Naive thymus-derived CD4-positive, alpha-beta T cell (primary cell): Measurements from ENCODE around the gene PDK2. TPM values are rescaled to one million over a fixed set of nuclear protein-coding genes. Genes with fewer than 3 reads are reported as not detected.
A peak's percentile ranks its signal among the peaks of the same experiment; 100 is the strongest.

Experiments
- ATAC-seq: fragments of 150-1000 bp; cut with Tn5 transposase; 2 replicates; pipeline ENCODE4 v1.10.0; 2021; ENCODE audit warnings: mild to moderate bottlenecking, moderate library complexity
- CTCF ChIA-PET: fragments of 350-600 bp; sonication (Branson Sonifier 250); formaldehyde crosslinking; loops from one replicate; lab custom pipeline; 2021; ENCODE audit warnings: antibody characterized with exemption; lab: Charles Lee
- POLR2A ChIA-PET: fragments of 350-600 bp; sonication (Branson Sonifier 250); formaldehyde crosslinking; loops from one replicate; lab custom pipeline; 2021; ENCODE audit warnings: antibody characterized with exemption, inconsistent platforms; lab: Charles Lee
- DNase-seq, 9 donors: peaks; one replicate each; pipeline versions ENCODE4 v3.0.0 to v3.0.0-alpha.2; 2020 to 2022; ENCODE audit warnings: mixed read lengths in 1 of 9
- H3K27ac ChIP-seq: one replicate; pipeline ENCODE4 v1.7.0; 2013; ENCODE audit warnings: mild to moderate bottlenecking, low read depth, low read length, moderate library complexity
- H3K27me3 ChIP-seq, 2 donors: one replicate each; pipeline ENCODE4 v1.7.0; 2013; ENCODE audit warnings: low read length in 2 of 2, mild to moderate bottlenecking in 2 of 2, moderate library complexity in 2 of 2; ENCODE audit not compliant: control insufficient read depth in 2 of 2, insufficient read depth in 2 of 2
- H3K36me3 ChIP-seq, 3 experiments: 1 replicate in 2 of 3; 2 replicates in 1 of 3; pipeline ENCODE4 v1.7.0; 2013; ENCODE audit warnings: low read length in 3 of 3, mild to moderate bottlenecking in 3 of 3, moderate library complexity in 1 of 3; ENCODE audit not compliant: insufficient read depth in 3 of 3, control insufficient read depth in 2 of 3
- H3K4me1 ChIP-seq, 2 donors: one replicate each; pipeline ENCODE4 v1.7.0; 2013; ENCODE audit warnings: low read length in 2 of 2, mild to moderate bottlenecking in 2 of 2, moderate library complexity in 1 of 2; ENCODE audit not compliant: control insufficient read depth in 2 of 2, insufficient read depth in 2 of 2
- H3K4me3 ChIP-seq: 2 replicates; pipeline ENCODE4 v1.7.0; 2013; ENCODE audit warnings: mild to moderate bottlenecking, low read length
- H3K9me3 ChIP-seq, 3 experiments: 1 replicate in 2 of 3; 2 replicates in 1 of 3; pipeline ENCODE4 v1.7.0; 2013; ENCODE audit warnings: low read length in 3 of 3; ENCODE audit not compliant: control insufficient read depth in 2 of 3
- H3K27ac Mint-ChIP-seq, 9 donors: one replicate each; pipeline ENCODE4 v1.8.0; 2020 to 2022; ENCODE audit warnings: mixed read lengths in 9 of 9, mild to moderate bottlenecking in 8 of 9, moderate library complexity in 5 of 9, inconsistent platforms in 2 of 9
- H3K27me3 Mint-ChIP-seq, 5 donors: one replicate each; pipeline ENCODE4 v1.8.0; 2021 to 2022; ENCODE audit warnings: mixed read lengths in 5 of 5, mild to moderate bottlenecking in 1 of 5
- H3K36me3 Mint-ChIP-seq, 5 donors: one replicate each; pipeline ENCODE4 v1.8.0; 2020 to 2022; ENCODE audit warnings: mixed read lengths in 5 of 5, mild to moderate bottlenecking in 3 of 5, inconsistent platforms in 1 of 5
- H3K4me1 Mint-ChIP-seq, 7 donors: one replicate each; pipeline ENCODE4 v1.8.0; 2020 to 2022; ENCODE audit warnings: mixed read lengths in 7 of 7, mild to moderate bottlenecking in 3 of 7, inconsistent platforms in 1 of 7
- H3K4me3 Mint-ChIP-seq, 10 donors: one replicate each; pipeline ENCODE4 v1.8.0; 2020 to 2022; ENCODE audit warnings: mild to moderate bottlenecking in 10 of 10, mixed read lengths in 10 of 10, moderate library complexity in 6 of 10, inconsistent platforms in 2 of 10
- H3K9me3 Mint-ChIP-seq, 11 donors: one replicate each; pipeline ENCODE4 v1.8.0; 2020 to 2022; ENCODE audit warnings: mixed read lengths in 11 of 11, mild to moderate bottlenecking in 4 of 11, inconsistent platforms in 1 of 11, moderate library complexity in 1 of 11
- intact Hi-C, 2 donors: fragments of 100-400 bp; cut with micrococcal nuclease; formaldehyde crosslinking; loops; one replicate each; pipeline ENCODE4 v1.15.1; 2023
- polyA plus RNA-seq, 2 donors: library from polyadenylated mRNA; unstranded; fragments of 300-500 nt; fragmentation: Illumina TruSeq; gene quantifications; one replicate each; pipeline ENCODE4 v1.2.3, GENCODE V29; 2021
- total RNA-seq, 6 experiments: library from RNA in 5 of 6; stranded (reverse) in 5 of 6; gene quantifications; 1 replicate in 5 of 6; 2 replicates in 1 of 6; pipeline ENCODE4 v1.2.3 and lab custom pipeline; 2021 to 2026

Gene PDK2
- total and polyA plus RNA-seq, 7 experiments from 2014 or later = 16.7 to 50.4 (median 37.2) TPM

- H3K27ac Mint-ChIP-seq = peak overlapping the region in 1 of 9 donors; percentile 49
- peaks cover 0 to 1% (median 0%) of the 10 kb centered on the region in 11 donors for H3K9me3 Mint-ChIP-seq
- Histone ChIP-seq H3K27me3 (no peaks in the 10 kb centered on the region), H3K4me3 (no peak overlapping the region), H3K36me3 (no peaks in the 10 kb centered on the region), H3K9me3 (no peaks in the 10 kb centered on the region), H3K4me1 (peaks cover 0 to 7% of the 10 kb centered on the region in 2 donors), H3K27ac (no peak overlapping the region)
- no peaks in the 10 kb centered on the region for H3K36me3 Mint-ChIP-seq
- H3K4me3 Mint-ChIP-seq = peak overlapping the region in 2 of 10 donors; percentile 47 to 56
- intact Hi-C loops = no loop called here
- CTCF ChIA-PET = interaction anchor here (0.9 to 1.6 kb wide), 2 partner anchors 25 to 34 kb away, joined by 3 to 4 read pairs; no protein-coding TSS in a partner anchor
- H3K4me1 Mint-ChIP-seq = peaks cover 10 to 54% (median 17%) of the 10 kb centered on the region in 7 donors
- POLR2A ChIA-PET = no interaction called here
- DNase-seq (no peak), ATAC-seq (no peak)
- peaks cover 0 to 7% (median 0%) of the 10 kb centered on the region in 5 donors for H3K27me3 Mint-ChIP-seq
Observed at GRCh38 chr17:50052822-50053653, 42.1 kb upstream of the PDK2 start.

- no peak for DNase-seq
- Histone ChIP-seq H3K36me3 (no peaks in the 10 kb centered on the region), H3K27ac (no peak overlapping the region), H3K9me3 (no peaks in the 10 kb centered on the region), H3K27me3 (no peaks in the 10 kb centered on the region), H3K4me1 (peaks cover 0 to 7% of the 10 kb centered on the region in 2 donors), H3K4me3 (no peak overlapping the region)
- POLR2A ChIA-PET = no interaction called here
- H3K9me3 Mint-ChIP-seq = peaks cover 0 to 1% (median 0%) of the 10 kb centered on the region in 11 donors
- no peak for ATAC-seq
- H3K27me3 Mint-ChIP-seq = peaks cover 0 to 7% (median 0%) of the 10 kb centered on the region in 5 donors
- H3K4me3 Mint-ChIP-seq = peak overlapping the region in 1 of 10 donors; percentile 47
- CTCF ChIA-PET = interaction anchor here (0.9 to 1.6 kb wide), 2 partner anchors 26 to 34 kb away, joined by 3 to 4 read pairs; no protein-coding TSS in a partner anchor
- peak overlapping the region in 1 of 9 donors; percentile 49 for H3K27ac Mint-ChIP-seq
- H3K36me3 Mint-ChIP-seq = no peaks in the 10 kb centered on the region
- peaks cover 10 to 55% (median 20%) of the 10 kb centered on the region in 7 donors for H3K4me1 Mint-ChIP-seq
- intact Hi-C loops = no loop called here
Observed at GRCh38 chr17:50053654-50053960, 41.5 kb upstream of the PDK2 start.

- ChIA-PET CTCF (interaction anchor here (1.3 kb wide), 1 partner anchor 39 kb away, joined by 5 read pairs; no protein-coding TSS in a partner anchor), POLR2A (interaction anchor here (2.6 kb wide), 1 partner anchor 39 kb away, joined by 11 read pairs; no protein-coding TSS in a partner anchor)
- H3K27me3 ChIP-seq = no peaks in the 10 kb centered on the region
- H3K4me1 Mint-ChIP-seq = peaks cover 12 to 53% (median 20%) of the 10 kb centered on the region in 7 donors
- peak overlapping the region; percentile 38 to 90 (median 75) for H3K27ac Mint-ChIP-seq
- H3K27me3 Mint-ChIP-seq = peaks cover 0 to 7% (median 0%) of the 10 kb centered on the region in 5 donors
- H3K9me3 ChIP-seq = no peaks in the 10 kb centered on the region
- intact Hi-C loops = loop anchor here (1.0 kb wide), 2 partner anchors 32 to 39 kb away; no protein-coding TSS in a partner anchor
- DNase-seq = peak in 7 of 9 donors; percentile 5 to 25 (median 16)
- peak overlapping the region; percentile 84 to 96 (median 92) for H3K4me3 Mint-ChIP-seq
- H3K4me3 ChIP-seq = peak overlapping the region; percentile 60
- H3K36me3 Mint-ChIP-seq = no peaks in the 10 kb centered on the region
- peak; percentile 24 for ATAC-seq
- H3K27ac ChIP-seq = peak overlapping the region; percentile 54
- no peaks in the 10 kb centered on the region for H3K36me3 ChIP-seq
- peaks cover 0 to 7% of the 10 kb centered on the region in 2 donors for H3K4me1 ChIP-seq
- peaks cover 0 to 1% (median 0%) of the 10 kb centered on the region in 11 donors for H3K9me3 Mint-ChIP-seq
Observed at GRCh38 chr17:50055055-50055425, 40.1 kb upstream of the PDK2 start.

- ATAC-seq (peak; percentile 76), DNase-seq (peak; percentile 28 to 78 (median 45))
- H3K27ac Mint-ChIP-seq = peak within 1 kb of the TSS; percentile 38 to 90 (median 82)
- peak within 1 kb of the TSS; percentile 60 for H3K4me3 ChIP-seq
- H3K4me3 Mint-ChIP-seq = peak within 1 kb of the TSS; percentile 84 to 96 (median 92)
- peaks cover 0 to 1% (median 0%) of the 10 kb centered on the region in 11 donors for H3K9me3 Mint-ChIP-seq
- H3K27ac ChIP-seq = peak within 1 kb of the TSS; percentile 54
- H3K4me1 Mint-ChIP-seq = peaks cover 12 to 48% (median 20%) of the 10 kb centered on the region in 7 donors
- H3K4me1 ChIP-seq = peaks cover 0 to 7% of the 10 kb centered on the region in 2 donors
- intact Hi-C loops = loop anchor here (1.0 to 2.0 kb wide), 6 partner anchors 28 to 40 kb away; partner anchors contain the start of gene PDK2 (in 1 of the 2)
- H3K9me3 ChIP-seq = no peaks in the 10 kb centered on the region
- no peaks in the 10 kb centered on the region for H3K36me3 ChIP-seq
- no peaks in the 10 kb centered on the region for H3K36me3 Mint-ChIP-seq
- H3K27me3 Mint-ChIP-seq = peaks cover 0 to 7% (median 0%) of the 10 kb centered on the region in 5 donors
- ChIA-PET CTCF (interaction anchor here (1.1 to 1.3 kb wide), 2 partner anchors 12 to 39 kb away, joined by 3 to 5 read pairs; no protein-coding TSS in a partner anchor), POLR2A (interaction anchor here (2.6 kb wide), 1 partner anchor 39 kb away, joined by 11 read pairs; no protein-coding TSS in a partner anchor)
- H3K27me3 ChIP-seq = no peaks in the 10 kb centered on the region
Observed at GRCh38 chr17:50055426-50056216, 39.5 kb upstream of the PDK2 start, which contains the start of gene ITGA3. Gene ITGA3, plus strand, starts transcription at chr17:50056110. Its CDS starts 330 bp downstream, at chr17:50056440.

GRCh38 chr17:50056217-50056960 is 38.8 kb upstream of the PDK2 start:
- Histone ChIP-seq H3K27ac (peak overlapping the region; percentile 54), H3K9me3 (no peaks in the 10 kb centered on the region), H3K4me3 (peak overlapping the region; percentile 60), H3K27me3 (no peaks in the 10 kb centered on the region), H3K4me1 (peaks cover 0 to 7% of the 10 kb centered on the region in 2 donors), H3K36me3 (no peaks in the 10 kb centered on the region)
- ChIA-PET CTCF (interaction anchor here (1.1 to 1.7 kb wide), 3 partner anchors 12 to 38 kb away, joined by 3 to 5 read pairs (median 4); no protein-coding TSS in a partner anchor), POLR2A (interaction anchor here (0.6 to 2.6 kb wide), 3 partner anchors 25 to 91 kb away, joined by 3 to 11 read pairs (median 3); no protein-coding TSS in a partner anchor)
- H3K4me3 Mint-ChIP-seq = peak overlapping the region; percentile 84 to 96 (median 92)
- H3K9me3 Mint-ChIP-seq = peaks cover 0 to 1% (median 0%) of the 10 kb centered on the region in 11 donors
- no peaks in the 10 kb centered on the region for H3K36me3 Mint-ChIP-seq
- H3K27me3 Mint-ChIP-seq = peaks cover 0 to 7% (median 0%) of the 10 kb centered on the region in 5 donors
- peaks cover 12 to 40% (median 20%) of the 10 kb centered on the region in 7 donors for H3K4me1 Mint-ChIP-seq
- ATAC-seq (peak; percentile 77), DNase-seq (peak; percentile 38 to 67 (median 54))
- H3K27ac Mint-ChIP-seq = peak overlapping the region in 7 of 9 donors; percentile 17 to 65 (median 55)
- intact Hi-C loops = loop anchor here (1.0 to 2.0 kb wide), 4 partner anchors 29 to 39 kb away; partner anchors contain the start of gene PDK2 (in 1 of the 2)
